Measurements from ENCODE around the gene ALLC.
"Not testable (repeated sequence)": the region's sequence is repeated elsewhere in the genome, so short reads cannot be mapped to it uniquely, and the experiment has no call there.

Gene ALLC

DNA sequence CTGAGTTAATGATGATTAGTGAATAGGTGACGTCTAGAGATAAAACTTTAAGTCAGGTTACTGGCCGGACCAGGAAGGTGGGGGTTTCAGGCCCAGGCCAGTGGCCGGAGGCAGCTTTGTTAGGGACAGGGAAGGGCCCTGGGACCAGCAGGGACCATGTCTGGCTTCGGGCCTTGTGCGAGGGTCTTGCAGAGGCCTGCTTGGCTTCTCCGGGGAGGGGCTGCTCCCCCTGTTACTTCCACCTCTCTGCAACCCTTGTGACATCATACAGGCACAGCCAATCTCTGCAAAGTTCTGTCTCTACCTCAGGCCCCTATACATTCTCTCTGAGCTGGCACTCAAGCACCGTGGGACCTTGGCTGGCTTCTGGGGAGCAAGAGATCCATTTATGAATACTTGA is at the start of gene ALLC:
Gene ALLC (plus strand): TSS at position 320 of the 400 bp plus-strand sequence. CDS start 12,958 bp downstream, outside the sequence.
- H3K27me3 ChIP-seq (replicated peaks): no peaks in the 10 kb centered on the region
- H3K36me3 ChIP-seq (replicated peaks): no peaks in the 10 kb centered on the region
- no peak within 1 kb of the TSS for H3K4me3 ChIP-seq (ENCODE audit: low read depth, low read length)
- DNase-seq: no peak
- in situ Hi-C loops (cut with HindIII; ENCODE audit: low pct_ligation_motif_present, low sequenced_read_pairs): no loop called here
- no peak within 1 kb of the TSS for H3K27ac ChIP-seq
- TF ChIP-seq, protein P1, sequence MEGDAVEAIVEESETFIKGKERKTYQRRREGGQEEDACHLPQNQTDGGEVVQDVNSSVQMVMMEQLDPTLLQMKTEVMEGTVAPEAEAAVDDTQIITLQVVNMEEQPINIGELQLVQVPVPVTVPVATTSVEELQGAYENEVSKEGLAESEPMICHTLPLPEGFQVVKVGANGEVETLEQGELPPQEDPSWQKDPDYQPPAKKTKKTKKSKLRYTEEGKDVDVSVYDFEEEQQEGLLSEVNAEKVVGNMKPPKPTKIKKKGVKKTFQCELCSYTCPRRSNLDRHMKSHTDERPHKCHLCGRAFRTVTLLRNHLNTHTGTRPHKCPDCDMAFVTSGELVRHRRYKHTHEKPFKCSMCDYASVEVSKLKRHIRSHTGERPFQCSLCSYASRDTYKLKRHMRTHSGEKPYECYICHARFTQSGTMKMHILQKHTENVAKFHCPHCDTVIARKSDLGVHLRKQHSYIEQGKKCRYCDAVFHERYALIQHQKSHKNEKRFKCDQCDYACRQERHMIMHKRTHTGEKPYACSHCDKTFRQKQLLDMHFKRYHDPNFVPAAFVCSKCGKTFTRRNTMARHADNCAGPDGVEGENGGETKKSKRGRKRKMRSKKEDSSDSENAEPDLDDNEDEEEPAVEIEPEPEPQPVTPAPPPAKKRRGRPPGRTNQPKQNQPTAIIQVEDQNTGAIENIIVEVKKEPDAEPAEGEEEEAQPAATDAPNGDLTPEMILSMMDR (IDR thresholded peaks at IDR 0.05; ENCODE audit: low read depth, low read length, missing control alignments): no peak

DNA sequence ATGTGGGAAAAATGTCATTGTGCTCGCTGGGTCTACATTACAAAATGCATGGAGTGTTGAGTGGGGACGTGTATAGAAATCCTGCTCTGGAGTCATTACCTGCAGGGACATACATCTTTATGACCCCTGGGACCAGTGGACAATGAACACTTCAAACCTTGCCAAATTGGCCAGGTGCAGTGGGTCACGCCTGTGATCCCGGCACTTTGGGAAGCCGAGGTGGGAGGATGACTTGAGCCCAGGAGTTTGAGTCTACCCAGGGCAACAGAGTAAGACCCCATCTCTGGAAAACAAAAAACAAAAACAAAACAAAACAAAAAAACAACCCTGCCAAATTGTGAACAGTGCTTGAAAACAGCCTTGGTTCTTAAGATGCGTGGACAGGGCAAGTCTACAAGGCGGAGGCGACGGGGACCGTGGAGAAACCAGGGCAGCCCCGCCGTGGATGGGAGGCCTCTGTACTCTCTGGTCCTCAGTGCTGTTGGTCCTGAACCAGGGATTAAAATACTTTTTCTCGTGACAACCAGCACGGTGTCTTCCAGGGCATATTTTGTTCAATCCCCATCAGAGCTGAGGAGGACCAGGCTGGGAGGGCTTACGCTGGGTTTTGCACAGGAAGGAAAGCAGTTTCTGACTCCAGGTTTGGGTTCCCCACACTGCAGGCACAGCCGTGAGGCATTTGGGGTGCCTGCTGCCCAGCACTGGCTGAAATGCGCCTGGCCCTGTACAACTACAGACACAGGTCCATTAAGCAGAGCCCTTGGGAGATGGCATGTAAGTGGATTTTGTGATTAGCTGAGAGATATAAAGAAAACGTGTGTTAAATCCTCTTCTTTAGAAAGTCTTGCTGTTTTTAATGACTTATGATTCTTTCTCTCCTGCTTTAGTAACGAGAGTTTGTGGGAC is 49.4 kb upstream of the ALLC start:
- TF ChIP-seq, protein P1 (IDR thresholded peaks at IDR 0.05; ENCODE audit: low read depth, low read length, missing control alignments): no peak
- no peak overlapping the region for H3K4me3 ChIP-seq (ENCODE audit: low read depth, low read length)
- no peaks in the 10 kb centered on the region for H3K27me3 ChIP-seq (replicated peaks)
- in situ Hi-C loops (cut with HindIII; ENCODE audit: low pct_ligation_motif_present, low sequenced_read_pairs): no loop called here
- no peaks in the 10 kb centered on the region for H3K36me3 ChIP-seq (replicated peaks)
- no peak for DNase-seq
- H3K27ac ChIP-seq: no peak overlapping the region

DNA sequence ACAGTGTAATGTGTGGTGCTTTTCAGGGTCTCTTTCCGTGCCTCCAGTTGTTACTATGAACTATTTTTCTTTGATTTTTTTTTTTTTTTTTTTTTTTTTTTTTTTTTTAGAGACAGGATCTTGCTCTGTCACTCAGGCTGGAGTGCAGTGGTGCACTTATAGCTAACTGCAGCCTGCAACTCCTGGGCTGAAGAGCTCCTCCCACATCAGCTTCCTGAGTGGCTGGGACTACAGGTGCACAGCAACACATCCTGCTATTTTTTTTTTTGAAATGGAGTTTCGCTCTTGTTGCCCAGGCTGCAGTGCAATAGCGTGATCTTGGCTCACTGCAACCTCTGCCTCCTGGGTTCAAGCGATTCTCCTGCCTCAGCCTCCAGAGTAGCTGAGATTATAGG is 48.7 kb upstream of the ALLC start:
- H3K36me3 ChIP-seq (replicated peaks); H3K27ac ChIP-seq; H3K27me3 ChIP-seq (replicated peaks); in situ Hi-C loops (cut with HindIII; ENCODE audit: low pct_ligation_motif_present, low sequenced_read_pairs); DNase-seq; H3K4me3 ChIP-seq (ENCODE audit: low read depth, low read length): not testable (repeated sequence)

DNA sequence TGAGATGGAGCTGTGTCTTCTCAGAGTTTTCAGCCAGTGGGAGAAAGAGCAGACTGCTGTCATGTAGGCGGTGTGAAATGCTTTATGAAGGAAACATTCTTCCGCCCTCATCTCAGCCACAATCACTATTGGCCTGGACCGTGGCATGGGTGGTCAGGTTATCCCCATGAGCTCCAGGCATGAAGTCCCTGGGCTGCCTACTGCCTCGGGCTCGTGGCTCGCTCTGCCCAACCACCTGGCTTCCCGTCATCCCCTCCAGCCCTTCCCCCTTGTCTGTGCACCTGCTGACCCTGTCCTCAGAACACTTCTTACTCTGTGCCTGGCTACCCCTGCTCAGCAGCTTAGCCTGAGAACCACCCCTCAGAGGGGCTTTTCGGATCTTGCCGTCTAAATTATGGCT is 47.6 kb upstream of the ALLC start:
- Histone ChIP-seq H3K27me3 (replicated peaks) (no peaks in the 10 kb centered on the region), H3K4me3 (ENCODE audit: low read depth, low read length) (no peak overlapping the region), H3K27ac (no peak overlapping the region), H3K36me3 (replicated peaks) (no peaks in the 10 kb centered on the region)
- in situ Hi-C loops (cut with HindIII; ENCODE audit: low pct_ligation_motif_present, low sequenced_read_pairs): no loop called here
- TF ChIP-seq, protein P1 (IDR thresholded peaks at IDR 0.05; ENCODE audit: low read depth, low read length, missing control alignments): no peak
- DNase-seq: no peak

DNA sequence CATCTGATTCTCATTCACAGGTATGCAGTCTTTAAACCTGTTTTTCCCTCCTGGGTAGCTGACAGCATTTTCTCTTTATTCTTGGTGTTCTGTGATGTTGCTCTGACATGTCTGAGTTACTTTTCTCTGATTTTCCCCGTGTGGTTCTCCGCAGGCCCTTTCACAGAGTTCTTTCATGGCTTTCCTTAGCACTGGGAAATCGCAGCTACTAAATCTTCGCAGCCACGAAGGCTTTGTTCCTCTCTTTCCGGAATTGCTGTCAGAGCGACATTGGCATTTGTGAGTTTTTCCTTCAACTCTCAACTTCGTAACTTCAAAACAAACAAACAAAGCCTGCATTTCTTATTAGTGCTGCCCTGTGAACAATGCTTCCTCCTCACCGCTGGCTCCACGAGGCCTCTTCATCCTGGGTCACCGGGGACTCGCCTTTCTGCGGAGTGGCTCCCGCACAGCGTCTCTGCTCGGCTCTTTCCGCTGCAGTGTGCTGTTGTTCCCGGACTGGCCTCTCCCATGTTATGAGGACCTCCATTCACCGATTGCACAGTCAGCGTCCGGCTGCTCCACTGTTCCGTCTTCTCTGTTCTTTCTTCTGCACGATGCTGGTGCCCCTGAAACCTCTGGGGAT is 47.0 kb upstream of the ALLC start:
- TF ChIP-seq, protein P1 (IDR thresholded peaks at IDR 0.05; ENCODE audit: low read depth, low read length, missing control alignments): no peak
- no peaks in the 10 kb centered on the region for H3K36me3 ChIP-seq (replicated peaks)
- H3K27me3 ChIP-seq (replicated peaks): no peaks in the 10 kb centered on the region
- in situ Hi-C loops (cut with HindIII; ENCODE audit: low pct_ligation_motif_present, low sequenced_read_pairs): no loop called here
- DNase-seq: no peak
- no peak overlapping the region for H3K27ac ChIP-seq
- H3K4me3 ChIP-seq (ENCODE audit: low read depth, low read length): no peak overlapping the region

DNA sequence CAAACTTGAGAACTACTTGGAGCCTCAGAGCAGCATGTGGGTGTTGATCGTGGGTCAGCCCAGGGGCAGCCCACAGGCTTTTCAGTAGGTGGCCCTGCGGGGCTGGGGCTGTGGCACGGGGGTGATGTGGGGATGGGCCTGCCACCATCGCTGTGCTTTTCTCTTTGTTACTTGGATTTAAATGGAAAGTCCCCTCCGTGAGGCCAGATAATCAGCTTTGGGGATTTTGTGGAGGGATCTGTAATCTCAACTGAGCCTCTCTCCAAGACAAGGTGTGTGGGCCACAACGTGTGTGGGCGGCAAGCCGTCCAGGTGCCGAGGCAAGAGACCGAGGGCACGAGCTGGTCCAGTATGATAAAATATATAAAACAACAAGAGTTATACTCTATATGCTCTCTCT is 46.4 kb upstream of the ALLC start:
- Histone ChIP-seq H3K27ac (no peak overlapping the region), H3K4me3 (ENCODE audit: low read depth, low read length) (no peak overlapping the region), H3K36me3 (replicated peaks) (no peaks in the 10 kb centered on the region), H3K27me3 (replicated peaks) (no peaks in the 10 kb centered on the region)
- DNase-seq: no peak
- TF ChIP-seq, protein P1 (IDR thresholded peaks at IDR 0.05; ENCODE audit: low read depth, low read length, missing control alignments): no peak
- in situ Hi-C loops (cut with HindIII; ENCODE audit: low pct_ligation_motif_present, low sequenced_read_pairs): no loop called here
